Islet precursor cell (in vitro differentiated cells): ENCODE measurements around the gene ADARB1.
A peak's percentile ranks its signal among the peaks of the same experiment; 100 is the strongest.

Experiments
- DNase-seq: peaks from one replicate; pipeline ENCODE4 v3.0.0-alpha.2; 2018

The ADARB1 gene

DNA sequence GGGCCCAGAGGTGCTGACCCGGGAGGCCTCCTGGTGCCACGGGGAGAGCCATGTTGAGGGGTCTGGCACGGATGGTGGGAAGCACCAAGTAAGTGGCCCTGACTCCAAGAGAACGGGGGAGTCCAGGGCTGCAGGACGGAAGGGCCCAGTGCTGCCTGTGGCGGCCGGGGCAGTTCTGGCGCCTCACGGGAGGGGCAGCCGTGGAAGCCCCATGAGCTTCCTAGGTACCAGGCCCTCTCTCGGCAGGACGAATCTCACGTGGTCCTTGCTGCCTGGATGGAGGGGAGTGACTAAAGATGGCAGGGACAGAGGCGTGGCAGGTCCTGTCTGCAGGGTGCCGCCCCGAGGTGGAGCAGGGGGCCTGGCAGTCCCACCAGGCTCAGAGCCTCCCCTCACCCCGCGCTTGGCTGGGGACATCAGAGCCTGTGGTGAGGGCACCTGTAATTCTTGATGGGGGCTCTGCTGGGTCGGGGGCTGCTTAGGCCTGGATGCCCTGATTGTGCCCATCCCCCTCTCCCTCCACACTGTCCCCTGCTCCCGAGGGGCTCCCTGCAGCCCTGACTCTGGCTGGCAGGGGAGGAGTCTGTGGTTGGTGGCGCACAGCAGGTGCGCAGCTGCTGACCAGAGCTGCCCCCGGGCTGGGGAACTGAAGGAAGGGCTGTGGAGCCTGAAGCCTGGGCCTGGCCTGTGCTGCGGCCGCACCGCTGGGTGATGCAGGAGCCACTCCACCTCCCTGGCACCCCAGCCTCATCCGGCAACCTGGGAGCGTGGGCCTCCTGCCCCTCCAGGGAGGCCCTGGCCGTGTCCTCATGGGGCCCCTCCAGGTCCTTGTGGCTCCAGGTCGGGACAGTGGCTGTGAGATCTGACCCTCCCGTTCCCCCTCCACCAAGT is 181.9 kb downstream of the ADARB1 start:
- no peak for DNase-seq

- DNase-seq: peak; percentile 60
Measured at GRCh38 chr21:45256912-45257672, 182.7 kb downstream of the ADARB1 start.

GRCh38 chr21:45257673-45258341 is 183.4 kb downstream of the ADARB1 start:
- peak; percentile 54 for DNase-seq

DNA sequence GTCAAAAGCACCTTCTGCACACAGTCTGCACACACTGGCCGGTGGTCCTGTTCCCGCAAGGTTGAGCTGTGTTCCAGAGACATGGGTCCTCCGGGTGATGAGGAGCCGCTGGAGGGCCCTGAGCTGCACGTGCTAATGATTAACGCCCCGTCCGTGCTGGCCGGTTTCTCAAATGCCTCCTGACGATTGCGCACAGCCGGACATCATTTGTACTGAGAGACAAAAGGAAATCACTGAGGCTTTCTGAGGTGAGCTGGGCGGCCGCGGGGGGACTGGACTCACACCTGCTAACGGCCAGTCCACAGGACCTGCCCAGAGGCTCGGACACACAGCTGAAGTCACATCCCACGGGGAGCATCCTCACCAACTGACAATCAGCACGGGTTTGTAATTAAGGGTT is 184.1 kb downstream of the ADARB1 start:
- DNase-seq: peak; percentile 47

GRCh38 chr21:45259206-45259840 is 184.9 kb downstream of the ADARB1 start:
- no peak for DNase-seq

- peak; percentile 45 for DNase-seq
Measured at GRCh38 chr21:45260191-45260825, 185.9 kb downstream of the ADARB1 start.

DNA sequence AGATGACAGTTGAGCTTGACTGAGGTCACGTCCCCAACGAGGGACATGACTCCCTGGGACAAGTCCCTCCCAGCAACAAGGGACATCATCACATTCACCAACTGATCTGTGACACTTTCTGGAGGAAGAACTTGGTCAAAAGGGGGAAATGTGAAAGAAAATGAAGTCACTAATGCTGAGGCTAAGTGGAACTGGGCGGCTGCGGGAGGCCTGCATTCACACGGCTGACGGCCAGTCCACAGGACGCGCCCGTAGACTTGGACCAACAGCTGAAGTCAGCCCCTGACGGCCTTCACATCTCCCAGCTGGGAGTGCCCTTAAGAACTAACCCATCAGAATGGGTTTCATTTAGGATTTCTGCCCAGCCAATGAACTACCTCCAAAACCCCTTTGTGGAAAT is 186.7 kb downstream of the ADARB1 start:
- no peak for DNase-seq

- DNase-seq: peak; percentile 35
Measured at GRCh38 chr21:45262041-45262581, 187.7 kb downstream of the ADARB1 start.

GRCh38 chr21:45262616-45263015 is 188.2 kb downstream of the ADARB1 start:
- DNase-seq: peak; percentile 43

- DNase-seq: no peak
Measured at GRCh38 chr21:45263534-45263933, 189.2 kb downstream of the ADARB1 start.

GRCh38 chr21:45264146-45264911 is 189.9 kb downstream of the ADARB1 start:
- DNase-seq: no peak

GRCh38 chr21:45264912-45265515 is 190.6 kb downstream of the ADARB1 start:
- peak; percentile 42 for DNase-seq

GRCh38 chr21:45265721-45266517 is 191.5 kb downstream of the ADARB1 start:
- DNase-seq: no peak

DNA sequence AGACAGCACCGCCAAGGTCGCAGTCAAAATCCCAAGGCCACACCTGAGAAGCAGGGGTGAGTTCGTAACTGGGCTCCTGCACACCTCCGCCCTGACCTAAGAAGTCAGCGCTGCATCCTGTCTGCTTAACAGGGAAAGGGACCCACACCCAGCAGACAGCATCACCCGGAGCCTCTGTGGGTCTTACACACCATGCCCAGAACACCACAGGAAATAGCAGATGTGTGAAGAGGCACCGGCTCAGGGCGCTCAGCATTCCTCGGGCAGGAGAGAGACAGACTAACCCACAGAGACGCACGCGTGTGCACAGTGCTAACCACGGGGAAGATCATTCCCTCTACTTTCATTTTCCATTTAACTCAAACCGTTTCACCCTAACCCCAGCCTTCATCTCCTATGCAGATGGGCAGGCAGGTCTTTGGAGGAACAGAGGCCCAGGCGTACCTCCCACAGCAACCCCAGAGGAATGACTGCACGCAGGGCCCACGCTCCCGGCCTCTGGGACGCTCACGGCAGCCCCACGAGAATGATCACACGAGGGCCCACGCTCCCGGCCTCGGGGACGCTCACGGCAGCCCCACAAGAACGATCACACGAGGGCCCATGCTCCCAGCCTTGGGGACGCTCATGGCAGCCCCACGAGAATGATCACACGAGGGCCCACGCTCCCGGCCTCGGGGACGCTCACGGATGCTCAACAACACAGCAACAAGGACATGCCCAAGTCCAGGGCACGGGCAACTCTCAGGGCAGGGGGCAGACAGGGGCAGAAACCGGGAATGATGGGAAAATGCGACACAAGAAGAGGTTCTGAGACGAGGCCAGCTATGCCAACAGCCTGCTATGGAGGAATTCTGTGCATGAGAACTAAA is 192.4 kb downstream of the ADARB1 start:
- peak; percentile 52 for DNase-seq

- no peak for DNase-seq
Measured at GRCh38 chr21:45267390-45267760, 193.0 kb downstream of the ADARB1 start.

GRCh38 chr21:45269861-45270260 is 195.5 kb downstream of the ADARB1 start:
- no peak for DNase-seq

GRCh38 chr21:45270306-45270821 is 196.0 kb downstream of the ADARB1 start:
- DNase-seq: peak; percentile 52
